ENCODE data around the gene AVPR2. TPM values are rescaled to one million over a fixed set of nuclear protein-coding genes. Genes with fewer than 3 reads are reported as not detected.

AVPR2 gene
- total and polyA plus RNA-seq, 10 of the 15 experiments (the other 5 are each of a cell fraction or from before 2014, with no cell fraction given) = 0.12 to 0.37 TPM; not detected in 8

DNA sequence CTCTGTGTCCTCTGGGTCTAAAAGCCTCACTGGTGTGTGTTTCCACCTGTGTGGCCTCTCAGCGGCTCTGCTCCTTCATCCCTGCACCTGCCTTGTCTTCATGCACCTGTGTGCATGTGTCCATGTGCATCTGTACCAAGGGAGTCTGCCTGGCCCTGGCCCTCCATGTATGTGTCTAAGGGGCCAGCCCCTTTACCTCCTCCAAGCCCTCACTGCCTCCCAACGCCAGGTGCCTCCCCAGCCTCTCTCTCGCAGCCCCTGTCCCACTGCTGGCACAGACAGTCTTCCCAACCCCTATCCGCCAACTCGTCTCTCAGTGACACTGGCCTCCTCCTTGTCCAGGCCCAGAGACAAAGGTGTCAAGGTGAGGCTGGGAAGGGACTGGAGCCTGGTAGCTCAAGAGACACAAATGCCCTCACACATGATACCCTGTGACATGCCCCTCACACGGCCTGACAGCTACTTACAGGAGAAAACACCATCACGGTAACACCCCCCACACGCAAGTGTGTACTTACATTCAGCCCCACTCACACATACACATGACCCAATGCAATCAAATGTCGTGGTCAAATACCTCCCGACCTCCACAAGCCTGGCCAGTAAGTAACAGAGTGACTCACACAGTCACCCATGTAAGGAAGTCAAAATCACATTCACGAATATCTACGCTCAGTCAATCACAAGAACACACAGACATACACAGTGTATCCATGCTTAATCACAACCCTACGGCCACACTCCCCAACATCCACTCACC is 29.9 kb upstream of the AVPR2 start:
- no peaks in the 10 kb centered on the region for H3K79me2 ChIP-seq (ENCODE audit: control insufficient read depth, insufficient read depth, low read length)
- ChIA-PET CTCF (no interaction called here), POLR2A (no interaction called here), SMC1A (ENCODE audit: uncharacterized antibody, unreplicated experiment) (no interaction called here), RAD21 (ENCODE audit: unreplicated experiment) (no interaction called here)
- no TSS peak for BruUV-seq (replicated peaks)
- H3K4me3 ChIP-seq = no peak overlapping the region
- H3K27ac ChIP-seq (ENCODE audit: control insufficient read depth, insufficient read depth) = no peak overlapping the region
- TF ChIP-seq RBBP5 (conservative IDR thresholded peaks at IDR 0.05) (no peak), SPI1 (IDR thresholded peaks at IDR 0.05; ENCODE audit: borderline replicate concordance, insufficient read depth, low read depth, low read length) (no peak), RUNX3 (IDR thresholded peaks at IDR 0.05; ENCODE audit: low read length) (no peak), ATF7 (IDR thresholded peaks at IDR 0.05; ENCODE audit: low read depth) (no peak), POLR2AphosphoS2 (IDR thresholded peaks at IDR 0.05; ENCODE audit: low read depth, low read length) (no peak)
- no peak overlapping the region for H3K9ac ChIP-seq (ENCODE audit: control insufficient read depth, insufficient read depth, low read length)
- no peak overlapping the region for H2AFZ ChIP-seq (ENCODE audit: control insufficient read depth, low read depth, low read length)
- H3K9me3 ChIP-seq (replicated peaks; ENCODE audit: control insufficient read depth, insufficient read depth, low read length) = no peaks in the 10 kb centered on the region; the same call in 2 of the 3 replicates
- in situ Hi-C loops (cut with MboI) = no loop called here
- FAIRE-seq = no peak
- 19% methylated on average over 13 of the region's 13 CpGs for WGBS (ENCODE audit: insufficient coverage, insufficient replicate concordance, low lambda C conversion rate, missing lambda C conversion rate)
- no peak for ATAC-seq
- no peaks in the 10 kb centered on the region for H4K20me1 ChIP-seq (ENCODE audit: control insufficient read depth, insufficient read depth)
- no peak overlapping the region for H3K4me2 ChIP-seq (ENCODE audit: control insufficient read depth, insufficient read depth)
- H3K27me3 ChIP-seq (replicated peaks in 1 of 2; ENCODE audit: control insufficient read depth in 2 of 2, insufficient read depth in 2 of 2, low read length in 1 of 2) = peaks cover 2% of the 10 kb centered on the region in 2 experiments; a peak in 3 of 4 replicates
- no peak for DNase-seq (ENCODE audit: low read depth, low spot score)
- intact Hi-C loops (cut with micrococcal nuclease; ENCODE audit: unreplicated experiment) = no loop called here
- H3K36me3 ChIP-seq (ENCODE audit: control insufficient read depth in 2 of 2, insufficient read depth in 2 of 2, low read length in 1 of 2) = no peaks in the 10 kb centered on the region
- no peaks in the 10 kb centered on the region for H3K4me1 ChIP-seq (ENCODE audit: control insufficient read depth, insufficient read depth, low read length)

DNA sequence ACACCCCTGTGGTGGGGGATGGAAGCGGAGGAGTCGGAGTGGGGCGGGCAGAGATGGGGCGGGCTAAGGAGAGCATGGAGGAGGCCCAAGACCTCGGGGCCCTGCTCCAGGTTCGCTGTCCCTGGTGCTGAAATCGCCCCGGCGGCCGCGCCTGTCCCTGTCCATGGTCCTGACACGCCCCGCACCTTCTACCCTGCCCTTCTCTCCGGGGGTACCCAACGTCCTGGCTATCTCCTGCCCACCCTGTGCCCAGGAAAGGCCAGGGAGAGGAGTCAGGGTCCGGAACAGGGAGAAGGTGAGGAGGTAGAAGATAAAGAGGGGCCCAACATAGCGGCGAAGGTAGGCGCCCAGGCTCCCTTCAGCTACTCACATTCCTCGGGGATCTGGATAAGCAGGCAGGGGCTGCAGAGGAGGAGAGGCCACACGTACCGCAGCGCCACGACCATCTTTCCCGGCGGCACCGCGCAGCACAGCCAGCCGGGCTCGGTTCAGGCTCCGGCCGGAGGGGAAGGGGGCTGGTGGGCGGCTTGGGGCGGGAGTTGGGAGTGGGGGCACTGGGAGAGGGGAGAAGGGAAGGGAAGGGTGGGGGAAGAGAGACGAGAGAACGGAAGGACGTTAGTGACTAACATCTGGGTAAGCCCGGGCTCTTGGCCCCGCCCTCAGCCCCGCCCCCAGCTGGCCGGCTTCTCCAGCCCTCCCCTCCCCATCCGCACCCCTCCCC is 28.9 kb upstream of the AVPR2 start:
- Histone ChIP-seq H3K9me3 (replicated peaks; ENCODE audit: control insufficient read depth, insufficient read depth, low read length) (no peaks in the 10 kb centered on the region; the same call in 2 of the 3 replicates), H2AFZ (ENCODE audit: control insufficient read depth, low read depth, low read length) (no peak overlapping the region), H3K9ac (ENCODE audit: control insufficient read depth, insufficient read depth, low read length) (no peak overlapping the region), H4K20me1 (ENCODE audit: control insufficient read depth, insufficient read depth) (no peaks in the 10 kb centered on the region), H3K4me2 (ENCODE audit: control insufficient read depth, insufficient read depth) (no peak overlapping the region), H3K79me2 (ENCODE audit: control insufficient read depth, insufficient read depth, low read length) (no peaks in the 10 kb centered on the region), H3K27ac (ENCODE audit: control insufficient read depth, insufficient read depth) (no peak overlapping the region), H3K27me3 (replicated peaks in 1 of 2; ENCODE audit: control insufficient read depth in 2 of 2, insufficient read depth in 2 of 2, low read length in 1 of 2) (peaks cover 2% of the 10 kb centered on the region in 2 experiments; a peak in 3 of 4 replicates), H3K4me3 (no peak overlapping the region), H3K36me3 (ENCODE audit: control insufficient read depth in 2 of 2, insufficient read depth in 2 of 2, low read length in 1 of 2) (no peaks in the 10 kb centered on the region), H3K4me1 (ENCODE audit: control insufficient read depth, insufficient read depth, low read length) (no peaks in the 10 kb centered on the region; the same call in 1 of the 2 replicates)
- POLR2A ChIA-PET = no interaction called here
- peak; percentile 67 for ATAC-seq
- WGBS (ENCODE audit: insufficient coverage, insufficient replicate concordance, low lambda C conversion rate, missing lambda C conversion rate) = 33% methylated on average over 17 of the region's 42 CpGs
- CTCF ChIA-PET = interaction anchor here (1.3 kb wide), 1 partner anchor 51 kb away, joined by 4 read pairs; the partner anchor contains the start of gene ARHGAP4
- in situ Hi-C loops (cut with MboI) (no loop called here), intact Hi-C loops (cut with micrococcal nuclease; ENCODE audit: unreplicated experiment) (no loop called here)
- no TSS peak for BruUV-seq (replicated peaks)
- no peak for FAIRE-seq
- RAD21 ChIA-PET (ENCODE audit: unreplicated experiment) = interaction anchor here (1.1 kb wide), 1 partner anchor 47 kb away, joined by 3 read pairs; no protein-coding TSS in a partner anchor
- no peak for DNase-seq (ENCODE audit: low read depth, low spot score)
- SMC1A ChIA-PET (ENCODE audit: uncharacterized antibody, unreplicated experiment) = interaction anchor here (0.5 kb wide), 1 partner anchor 99 kb away, joined by 3 read pairs; no protein-coding TSS in a partner anchor
- TF ChIP-seq NFXL1 (IDR thresholded peaks at IDR 0.05; ENCODE audit: borderline replicate concordance) (no peak), TCF12 (IDR thresholded peaks at IDR 0.05; ENCODE audit: low read depth, low read length) (peak; percentile 22; the same call in 1 of the 2 replicates), RCOR1 (conservative IDR thresholded peaks at IDR 0.05; ENCODE audit: low read depth, low read length) (peak; percentile 98), SREBF1 (IDR thresholded peaks at IDR 0.05; ENCODE audit: low read length) (peak; percentile 93)
- TF ChIP-seq, protein P1, sequence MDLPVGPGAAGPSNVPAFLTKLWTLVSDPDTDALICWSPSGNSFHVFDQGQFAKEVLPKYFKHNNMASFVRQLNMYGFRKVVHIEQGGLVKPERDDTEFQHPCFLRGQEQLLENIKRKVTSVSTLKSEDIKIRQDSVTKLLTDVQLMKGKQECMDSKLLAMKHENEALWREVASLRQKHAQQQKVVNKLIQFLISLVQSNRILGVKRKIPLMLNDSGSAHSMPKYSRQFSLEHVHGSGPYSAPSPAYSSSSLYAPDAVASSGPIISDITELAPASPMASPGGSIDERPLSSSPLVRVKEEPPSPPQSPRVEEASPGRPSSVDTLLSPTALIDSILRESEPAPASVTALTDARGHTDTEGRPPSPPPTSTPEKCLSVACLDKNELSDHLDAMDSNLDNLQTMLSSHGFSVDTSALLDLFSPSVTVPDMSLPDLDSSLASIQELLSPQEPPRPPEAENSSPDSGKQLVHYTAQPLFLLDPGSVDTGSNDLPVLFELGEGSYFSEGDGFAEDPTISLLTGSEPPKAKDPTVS (IDR thresholded peaks at IDR 0.05; ENCODE audit: low read depth, low read length) = no peak
- TF ChIP-seq, protein P2, sequence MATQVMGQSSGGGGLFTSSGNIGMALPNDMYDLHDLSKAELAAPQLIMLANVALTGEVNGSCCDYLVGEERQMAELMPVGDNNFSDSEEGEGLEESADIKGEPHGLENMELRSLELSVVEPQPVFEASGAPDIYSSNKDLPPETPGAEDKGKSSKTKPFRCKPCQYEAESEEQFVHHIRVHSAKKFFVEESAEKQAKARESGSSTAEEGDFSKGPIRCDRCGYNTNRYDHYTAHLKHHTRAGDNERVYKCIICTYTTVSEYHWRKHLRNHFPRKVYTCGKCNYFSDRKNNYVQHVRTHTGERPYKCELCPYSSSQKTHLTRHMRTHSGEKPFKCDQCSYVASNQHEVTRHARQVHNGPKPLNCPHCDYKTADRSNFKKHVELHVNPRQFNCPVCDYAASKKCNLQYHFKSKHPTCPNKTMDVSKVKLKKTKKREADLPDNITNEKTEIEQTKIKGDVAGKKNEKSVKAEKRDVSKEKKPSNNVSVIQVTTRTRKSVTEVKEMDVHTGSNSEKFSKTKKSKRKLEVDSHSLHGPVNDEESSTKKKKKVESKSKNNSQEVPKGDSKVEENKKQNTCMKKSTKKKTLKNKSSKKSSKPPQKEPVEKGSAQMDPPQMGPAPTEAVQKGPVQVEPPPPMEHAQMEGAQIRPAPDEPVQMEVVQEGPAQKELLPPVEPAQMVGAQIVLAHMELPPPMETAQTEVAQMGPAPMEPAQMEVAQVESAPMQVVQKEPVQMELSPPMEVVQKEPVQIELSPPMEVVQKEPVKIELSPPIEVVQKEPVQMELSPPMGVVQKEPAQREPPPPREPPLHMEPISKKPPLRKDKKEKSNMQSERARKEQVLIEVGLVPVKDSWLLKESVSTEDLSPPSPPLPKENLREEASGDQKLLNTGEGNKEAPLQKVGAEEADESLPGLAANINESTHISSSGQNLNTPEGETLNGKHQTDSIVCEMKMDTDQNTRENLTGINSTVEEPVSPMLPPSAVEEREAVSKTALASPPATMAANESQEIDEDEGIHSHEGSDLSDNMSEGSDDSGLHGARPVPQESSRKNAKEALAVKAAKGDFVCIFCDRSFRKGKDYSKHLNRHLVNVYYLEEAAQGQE (IDR thresholded peaks at IDR 0.05; ENCODE audit: low read depth, low read length) = peak; percentile 99
